DMS 273 (cell line): ENCODE measurements around the gene ZNF784.

Source experiments
- DNase-seq: peaks from one replicate; lab custom pipeline; 2025; ENCODE audit not compliant: unreplicated experiment; lab: John Stamatoyannopoulos, UW

ZNF784 gene

GRCh38 chr19:55656988-55657747 is 32.8 kb upstream of the ZNF784 start:
- peak; percentile 50 for DNase-seq

GRCh38 chr19:55656552-55656951 is 32.2 kb upstream of the ZNF784 start:
- DNase-seq, result peak; percentile 42

- DNase-seq, result no peak
These were observed 31.3 kb upstream of the ZNF784 start for GRCh38 chr19:55655648-55656040.

- DNase-seq, result peak; percentile 98
These were observed 30.7 kb upstream of the ZNF784 start, which contains the start of gene U2AF2 for GRCh38 chr19:55654868-55655647. TSS of gene U2AF2 (plus strand) at chr19:55655035. CDS start at chr19:55655105, 70 bp downstream.

- peak; percentile 100 for DNase-seq
These were observed 30.0 kb upstream of the ZNF784 start for GRCh38 chr19:55654323-55654867.

GRCh38 chr19:55653651-55654322 is 29.4 kb upstream of the ZNF784 start:
- DNase-seq, result peak; percentile 99

GRCh38 chr19:55652311-55653128 is 28.2 kb upstream of the ZNF784 start:
- DNase-seq, result no peak

GRCh38 chr19:55651236-55651635 is 26.9 kb upstream of the ZNF784 start:
- DNase-seq, result no peak

- no peak for DNase-seq
These were observed 26.4 kb upstream of the ZNF784 start for GRCh38 chr19:55650602-55651230.

GRCh38 chr19:55650126-55650557 is 25.8 kb upstream of the ZNF784 start:
- DNase-seq, result no peak

- DNase-seq, result no peak
These were observed 25.1 kb upstream of the ZNF784 start for GRCh38 chr19:55649268-55650125.

GRCh38 chr19:55648585-55649267 is 24.4 kb upstream of the ZNF784 start:
- DNase-seq, result peak; percentile 46

- peak; percentile 94 for DNase-seq
These were observed 23.6 kb upstream of the ZNF784 start, which contains the start of gene CCDC106 for GRCh38 chr19:55647732-55648584. TSS of gene CCDC106 (plus strand) at chr19:55648212. CDS start at chr19:55649047, 835 bp downstream.

GRCh38 chr19:55646889-55647731 is 22.7 kb upstream of the ZNF784 start:
- peak; percentile 78 for DNase-seq

GRCh38 chr19:55645512-55645881 is 21.1 kb upstream of the ZNF784 start:
- DNase-seq, result no peak

- no peak for DNase-seq
These were observed 20.6 kb upstream of the ZNF784 start for GRCh38 chr19:55644842-55645511.
